ENCODE measurements around the gene FAM117B. TPM values are rescaled to one million over a fixed set of nuclear protein-coding genes. Genes with fewer than 3 reads are reported as not detected.

FAM117B gene
- total RNA-seq, 2 experiments from 2014 or later: 4.2 to 18.4 TPM

GRCh38 chr2:202815548-202816360 lies 181.0 kb downstream of the FAM117B start:
- Histone ChIP-seq H3K4me1 (ENCODE audit: insufficient read depth, low read length, poor library complexity, severe bottlenecking) (no peaks in the 10 kb centered on the region), H3K4me2 (ENCODE audit: low read length) (no peak overlapping the region), H3K27ac (ENCODE audit: low read depth, low read length, poor library complexity, severe bottlenecking) (no peak overlapping the region), H4K20me1 (ENCODE audit: insufficient read depth, low read length) (no peaks in the 10 kb centered on the region), H3K9me2 (ENCODE audit: insufficient read depth, low read length) (no peaks in the 10 kb centered on the region), H3K4me3 (ENCODE audit: low read depth, low read length, poor library complexity, severe bottlenecking) (no peak overlapping the region), H3K36me3 (ENCODE audit: insufficient read depth, low read length) (no peaks in the 10 kb centered on the region), H3K79me2 (ENCODE audit: insufficient read depth, low read depth, low read length) (no peaks in the 10 kb centered on the region), H3K9me3 (ENCODE audit: low read length) (no peaks in the 10 kb centered on the region), H2AFZ (ENCODE audit: low read length) (no peak overlapping the region)
- TF ChIP-seq EZH2phosphoT487 (IDR thresholded peaks at IDR 0.05; ENCODE audit: borderline replicate concordance, low read depth, low read length) (no peak), CTCF (conservative IDR thresholded peaks at IDR 0.05; ENCODE audit: low read length) (no peak)
- no peak for DNase-seq (ENCODE audit: low spot score)
- POLR2A ChIA-PET: interaction anchor here (0.5 to 1.4 kb wide), 6 partner anchors 28 to 951 kb away, joined by 3 to 4 read pairs (median 4); no protein-coding TSS in a partner anchor
- CTCF ChIA-PET (ENCODE audit: unreplicated experiment): interaction anchor here (0.6 kb wide), 1 partner anchor 1517 kb away, joined by 3 read pairs; no protein-coding TSS in a partner anchor
- intact Hi-C loops (cut with micrococcal nuclease; ENCODE audit: unreplicated experiment): no loop called here
- no TSS peak for BruUV-seq (replicated peaks)

- Histone ChIP-seq H3K9me2 (ENCODE audit: insufficient read depth, low read length) (no peaks in the 10 kb centered on the region), H2AFZ (ENCODE audit: low read length) (no peak overlapping the region), H3K79me2 (ENCODE audit: insufficient read depth, low read depth, low read length) (no peaks in the 10 kb centered on the region), H4K20me1 (ENCODE audit: insufficient read depth, low read length) (no peaks in the 10 kb centered on the region), H3K4me3 (ENCODE audit: low read depth, low read length, poor library complexity, severe bottlenecking) (no peak overlapping the region), H3K4me2 (ENCODE audit: low read length) (no peak overlapping the region), H3K4me1 (ENCODE audit: insufficient read depth, low read length, poor library complexity, severe bottlenecking) (no peaks in the 10 kb centered on the region), H3K9me3 (ENCODE audit: low read length) (no peaks in the 10 kb centered on the region), H3K27ac (ENCODE audit: low read depth, low read length, poor library complexity, severe bottlenecking) (no peak overlapping the region), H3K36me3 (ENCODE audit: insufficient read depth, low read length) (no peaks in the 10 kb centered on the region)
- TF ChIP-seq EZH2phosphoT487 (IDR thresholded peaks at IDR 0.05; ENCODE audit: borderline replicate concordance, low read depth, low read length): no peak
- TF ChIP-seq CTCF (conservative IDR thresholded peaks at IDR 0.05; ENCODE audit: low read length): no peak
- no TSS peak for BruUV-seq (replicated peaks)
- intact Hi-C loops (cut with micrococcal nuclease; ENCODE audit: unreplicated experiment): no loop called here
- POLR2A ChIA-PET: interaction anchor here (0.5 kb wide), 1 partner anchor 12 kb away, joined by 3 read pairs; no protein-coding TSS in a partner anchor
- no peak for DNase-seq (ENCODE audit: low spot score)
- CTCF ChIA-PET (ENCODE audit: unreplicated experiment): no interaction called here
Observed at GRCh38 chr2:202817771-202818170, 183.0 kb downstream of the FAM117B start.

- Histone ChIP-seq H3K9me3 (ENCODE audit: low read length) (no peaks in the 10 kb centered on the region), H3K4me1 (ENCODE audit: insufficient read depth, low read length, poor library complexity, severe bottlenecking) (no peaks in the 10 kb centered on the region), H3K79me2 (ENCODE audit: insufficient read depth, low read depth, low read length) (no peaks in the 10 kb centered on the region), H2AFZ (ENCODE audit: low read length) (no peak overlapping the region), H3K9me2 (ENCODE audit: insufficient read depth, low read length) (no peaks in the 10 kb centered on the region), H3K36me3 (ENCODE audit: insufficient read depth, low read length) (no peaks in the 10 kb centered on the region), H3K4me2 (ENCODE audit: low read length) (no peak overlapping the region), H3K4me3 (ENCODE audit: low read depth, low read length, poor library complexity, severe bottlenecking) (no peak overlapping the region), H3K27ac (ENCODE audit: low read depth, low read length, poor library complexity, severe bottlenecking) (no peak overlapping the region), H4K20me1 (ENCODE audit: insufficient read depth, low read length) (no peaks in the 10 kb centered on the region)
- BruUV-seq (replicated peaks): no TSS peak
- POLR2A ChIA-PET: interaction anchor here (0.5 kb wide), 1 partner anchor 12 kb away, joined by 3 read pairs; no protein-coding TSS in a partner anchor
- TF ChIP-seq CTCF (conservative IDR thresholded peaks at IDR 0.05; ENCODE audit: low read length) (no peak), EZH2phosphoT487 (IDR thresholded peaks at IDR 0.05; ENCODE audit: borderline replicate concordance, low read depth, low read length) (no peak)
- no peak for DNase-seq (ENCODE audit: low spot score)
- intact Hi-C loops (cut with micrococcal nuclease; ENCODE audit: unreplicated experiment): no loop called here
- CTCF ChIA-PET (ENCODE audit: unreplicated experiment): no interaction called here
Observed at GRCh38 chr2:202818321-202818720, 183.6 kb downstream of the FAM117B start.

Data from OCI-LY7 (cell line).